Measurements from ENCODE around the gene PEX14.
"Not testable (repeated sequence)": the region's sequence is repeated elsewhere in the genome, so short reads cannot be mapped to it uniquely, and the experiment has no call there.

Gene PEX14

DNA sequence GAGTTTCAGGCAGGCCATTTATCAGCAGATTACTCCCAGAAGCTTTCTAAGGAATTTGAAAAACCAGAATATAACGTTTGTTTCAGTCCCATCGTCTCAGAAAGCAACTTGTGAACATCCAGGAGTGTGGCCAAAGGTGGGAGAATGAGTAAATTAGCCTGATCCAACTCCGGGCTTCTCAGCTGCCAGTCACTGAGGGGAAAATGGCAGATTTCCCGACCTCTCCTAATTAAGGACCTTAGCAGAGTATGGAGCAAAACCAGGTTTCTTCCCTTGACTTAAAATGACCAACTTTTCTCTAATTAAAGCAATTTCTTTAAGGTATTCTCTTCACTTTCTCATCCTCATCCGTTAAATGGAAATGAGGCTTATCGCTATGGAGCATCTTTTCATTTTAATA lies 23.9 kb upstream of the PEX14 start:
- DNase-seq: no peak

DNA sequence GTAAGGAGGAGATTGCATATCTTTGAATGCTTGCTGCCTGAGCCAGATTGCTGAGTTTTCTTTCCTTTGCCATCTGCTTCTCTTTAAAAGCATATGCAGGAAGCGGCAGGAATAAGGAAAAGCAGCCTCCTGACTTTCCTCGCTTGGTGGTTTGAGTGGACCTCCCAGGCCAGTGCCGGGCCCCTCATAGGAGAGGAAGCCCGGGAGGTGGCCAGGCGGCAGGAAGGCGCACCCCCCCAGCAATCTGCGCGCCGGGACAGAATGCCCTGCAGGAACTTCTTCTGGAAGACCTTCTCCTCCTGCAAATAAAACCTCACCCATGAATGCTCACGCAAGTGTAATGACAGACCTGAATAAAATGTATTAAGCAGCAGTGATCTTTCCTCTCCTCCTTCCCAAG lies 23.5 kb upstream of the PEX14 start:
- DNase-seq: no peak

DNA sequence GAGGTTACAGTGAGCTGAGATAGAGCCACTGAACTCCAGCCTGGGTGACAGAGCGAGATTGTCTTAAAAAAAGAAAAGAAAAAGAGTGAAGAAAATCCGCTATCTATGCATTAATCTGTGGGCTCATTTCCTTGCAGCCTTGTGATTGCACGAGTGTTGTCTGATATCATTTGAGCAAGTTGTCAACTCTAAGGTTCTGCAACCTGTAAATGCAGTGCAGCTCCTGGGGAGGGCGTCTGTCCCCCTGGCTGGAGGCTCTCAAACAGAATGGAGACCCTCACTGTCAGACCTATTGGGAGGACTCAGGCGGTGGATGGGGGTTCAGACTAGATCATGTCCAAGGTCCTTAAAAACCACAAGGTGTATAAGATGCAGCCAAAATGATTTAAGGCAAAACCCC lies 18.7 kb upstream of the PEX14 start:
- DNase-seq: no peak

DNA sequence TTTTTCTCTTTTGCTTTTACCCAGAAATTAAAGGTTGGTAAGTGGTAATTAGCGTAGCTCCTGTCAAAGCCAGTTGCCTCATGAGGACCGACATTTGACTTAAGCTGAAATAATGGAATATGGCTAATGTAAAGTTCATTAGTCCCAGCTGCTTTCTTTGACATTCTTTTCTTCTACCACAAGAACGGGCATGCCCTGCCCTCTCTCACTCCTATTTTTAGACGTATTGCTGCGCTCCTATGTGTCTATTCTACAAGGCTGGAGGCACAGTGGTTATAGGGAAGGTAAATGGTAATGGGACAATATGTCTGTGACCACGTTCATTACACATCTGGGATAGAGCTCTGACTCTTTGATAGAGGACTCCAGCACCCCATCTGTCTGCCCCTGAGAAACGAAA lies 18.1 kb upstream of the PEX14 start:
- DNase-seq: no peak

DNA sequence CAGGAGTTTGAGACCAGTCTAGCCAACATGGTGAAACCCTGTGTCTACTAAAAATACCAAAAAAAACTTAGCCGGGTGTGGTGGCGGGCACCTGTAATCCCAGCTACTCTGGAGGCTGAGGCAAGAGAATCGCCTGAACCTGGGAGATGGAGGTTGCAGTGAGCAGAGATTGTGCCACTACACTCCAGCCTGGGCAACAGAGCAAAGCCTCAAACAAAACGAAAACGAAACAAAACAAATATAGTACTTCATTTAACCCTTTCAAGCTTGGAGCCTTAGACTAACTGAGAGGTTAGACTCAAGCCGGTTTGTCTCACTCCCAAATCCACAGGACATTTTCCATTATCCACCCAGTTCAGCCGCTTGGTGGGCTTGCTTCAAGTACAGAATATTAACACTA lies 17.3 kb upstream of the PEX14 start:
- DNase-seq: not testable (repeated sequence)

DNA sequence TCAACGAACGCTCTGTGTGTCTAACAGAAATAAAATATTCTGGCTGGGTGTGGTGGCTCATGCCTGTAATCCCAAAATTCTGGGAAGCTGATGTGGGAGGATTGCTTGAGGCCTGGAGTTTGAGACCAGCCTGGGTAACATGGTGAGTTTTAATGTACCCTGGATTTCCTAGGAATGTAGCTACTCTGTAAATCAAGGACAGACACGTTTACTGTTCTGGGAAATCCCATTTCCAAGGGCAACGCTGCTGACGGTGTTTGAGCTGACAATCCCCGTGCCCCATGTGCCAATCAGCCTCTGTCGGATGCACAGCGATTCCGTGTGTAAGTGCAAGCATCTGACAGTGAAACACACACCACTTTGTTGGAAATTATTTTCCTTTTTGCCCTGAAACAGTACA lies 16.9 kb upstream of the PEX14 start:
- no peak for DNase-seq

DNA sequence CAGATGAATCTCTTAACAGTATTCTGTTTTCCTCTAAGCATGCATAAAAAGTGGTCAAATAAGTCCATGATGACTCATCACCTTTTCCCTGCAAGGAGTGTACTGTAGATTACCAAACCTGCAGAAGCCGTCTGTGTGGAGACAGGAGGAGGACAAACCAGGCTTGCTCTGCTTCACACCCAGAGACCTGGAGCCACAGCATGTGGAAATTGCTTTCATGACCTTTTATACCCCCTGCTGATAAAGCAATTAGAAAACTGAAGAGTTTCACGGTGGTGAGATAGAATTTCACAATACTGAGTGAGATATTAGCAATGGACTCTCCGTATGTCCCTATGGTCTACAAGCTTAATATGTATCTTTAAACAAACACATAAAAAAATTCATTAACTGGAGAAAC lies 15.6 kb upstream of the PEX14 start:
- DNase-seq: no peak

DNA sequence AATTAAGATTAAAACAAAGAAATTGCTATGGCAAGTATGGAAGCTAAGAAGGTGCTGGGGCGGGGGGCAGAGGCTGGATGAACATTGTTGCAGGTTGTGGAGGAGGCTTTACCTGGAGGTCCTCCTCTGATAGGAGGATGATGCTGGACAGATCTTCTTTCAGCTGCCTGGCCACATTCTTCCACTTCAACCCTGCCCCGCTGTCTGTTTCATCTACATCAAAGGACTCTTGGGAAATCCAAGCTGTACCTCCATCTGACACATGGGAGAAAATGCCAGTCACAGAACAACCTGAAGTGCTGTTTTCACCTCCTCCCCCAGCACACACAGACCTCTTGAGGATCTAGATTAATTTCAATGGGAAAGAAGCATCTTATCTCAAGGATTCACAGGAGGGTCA lies 7.7 kb upstream of the PEX14 start:
- no peak for DNase-seq

DNA sequence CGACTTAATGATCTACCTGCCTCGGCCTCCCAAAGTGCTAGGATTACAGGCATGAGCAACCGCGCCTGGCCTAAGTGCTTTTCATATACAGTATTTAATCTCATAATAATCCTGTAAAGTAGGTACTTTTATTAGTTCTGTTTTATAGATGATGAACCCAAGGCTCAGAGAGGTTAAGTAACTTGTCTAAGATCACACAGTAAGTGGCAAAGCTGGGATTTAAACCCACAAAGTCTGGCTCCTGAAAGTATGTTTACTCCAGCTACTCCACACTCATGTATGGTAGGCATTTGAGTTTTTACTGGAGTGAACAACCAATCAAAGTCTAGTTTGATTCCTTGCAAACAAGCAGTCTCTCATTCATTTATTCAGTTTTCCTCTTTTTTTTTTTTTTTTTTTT lies 4.7 kb upstream of the PEX14 start:
- DNase-seq: no peak

DNA sequence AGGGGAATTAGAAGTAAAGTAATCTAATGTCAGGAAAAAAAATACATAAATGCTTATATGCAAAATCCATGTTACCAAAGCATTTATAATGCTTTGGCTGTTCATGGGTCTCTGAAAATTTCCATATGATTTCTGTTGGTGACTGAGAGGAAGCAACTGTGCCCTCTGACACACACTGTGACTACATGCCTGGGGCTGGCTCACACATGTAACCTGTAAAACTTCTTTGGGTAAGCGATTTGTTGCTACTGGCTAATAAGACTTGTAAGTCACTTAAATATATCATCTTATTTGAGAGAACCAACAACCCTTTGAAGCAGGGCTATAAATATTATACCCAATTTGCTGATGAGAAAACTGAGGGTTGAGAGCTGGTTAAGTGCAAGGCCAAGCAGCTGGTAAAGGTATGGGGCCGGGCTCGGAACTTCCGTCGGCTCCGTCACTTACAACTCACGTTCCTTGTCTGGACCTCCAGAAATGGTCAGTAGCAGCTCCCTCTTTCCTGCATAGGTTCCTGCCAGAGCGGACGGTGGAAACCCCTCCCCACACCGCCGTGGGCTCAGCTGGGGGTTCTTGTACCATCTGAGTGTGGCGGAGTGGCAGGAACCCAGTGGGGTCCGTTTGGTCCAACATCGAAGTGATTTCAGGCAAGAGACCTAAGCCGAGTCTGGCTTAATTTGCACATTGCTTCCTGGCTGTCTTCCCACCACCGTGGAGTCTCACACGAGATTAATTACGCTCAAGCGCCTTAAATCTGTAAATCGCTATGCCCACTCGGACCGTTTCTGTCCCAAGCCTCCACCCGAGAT lies 3.1 kb upstream of the PEX14 start:
- no peak for DNase-seq

DNA sequence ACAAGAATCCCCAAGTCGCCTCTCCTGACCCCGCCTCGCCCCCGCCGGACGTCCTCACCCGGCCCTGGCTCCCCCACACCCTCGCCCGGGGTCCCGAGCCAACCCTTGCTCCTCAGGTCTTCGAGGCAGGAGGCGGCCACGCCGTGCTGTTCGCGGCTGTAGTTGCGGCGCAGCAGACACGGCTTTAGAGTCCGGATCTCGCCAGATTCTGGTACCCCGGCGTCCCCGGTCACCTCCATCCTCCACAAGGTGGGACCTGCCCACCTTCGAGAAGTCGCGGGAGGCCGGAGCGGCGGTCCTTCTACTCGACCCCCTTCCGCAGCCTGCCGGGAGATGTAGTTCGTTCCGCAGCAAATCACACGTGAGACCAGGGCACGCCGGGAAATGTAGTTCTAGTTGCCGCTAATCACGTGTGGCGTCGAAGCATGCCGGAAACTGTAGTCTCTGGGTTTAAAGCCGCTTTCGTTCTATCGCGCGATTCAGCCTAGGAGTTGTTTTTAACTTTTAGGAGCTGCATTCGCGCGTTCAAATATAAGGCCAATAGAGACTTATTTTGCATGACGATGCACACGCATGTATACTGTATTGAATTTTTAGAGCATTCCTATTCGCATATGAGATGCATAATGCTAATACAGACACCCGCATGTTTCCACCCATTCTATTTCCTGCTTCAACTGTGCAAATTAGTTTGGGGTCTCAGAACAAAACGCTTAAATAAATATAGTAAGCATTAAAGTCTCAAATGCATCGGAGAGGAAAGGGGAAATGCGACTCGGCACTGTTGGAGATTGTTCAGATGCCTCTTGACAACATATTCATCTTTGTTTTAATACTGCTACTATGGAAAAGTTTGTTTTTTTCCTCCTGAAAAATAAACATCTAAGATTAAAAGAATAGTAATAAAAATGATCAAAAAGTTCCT lies 2.3 kb upstream of the PEX14 start, which contains the start of gene DFFA:
TSS of gene DFFA (minus strand) at position 310 of the 925 bp plus-strand sequence. CDS start at position 239, 71 bp downstream.
- peak; percentile 97 for DNase-seq

DNA sequence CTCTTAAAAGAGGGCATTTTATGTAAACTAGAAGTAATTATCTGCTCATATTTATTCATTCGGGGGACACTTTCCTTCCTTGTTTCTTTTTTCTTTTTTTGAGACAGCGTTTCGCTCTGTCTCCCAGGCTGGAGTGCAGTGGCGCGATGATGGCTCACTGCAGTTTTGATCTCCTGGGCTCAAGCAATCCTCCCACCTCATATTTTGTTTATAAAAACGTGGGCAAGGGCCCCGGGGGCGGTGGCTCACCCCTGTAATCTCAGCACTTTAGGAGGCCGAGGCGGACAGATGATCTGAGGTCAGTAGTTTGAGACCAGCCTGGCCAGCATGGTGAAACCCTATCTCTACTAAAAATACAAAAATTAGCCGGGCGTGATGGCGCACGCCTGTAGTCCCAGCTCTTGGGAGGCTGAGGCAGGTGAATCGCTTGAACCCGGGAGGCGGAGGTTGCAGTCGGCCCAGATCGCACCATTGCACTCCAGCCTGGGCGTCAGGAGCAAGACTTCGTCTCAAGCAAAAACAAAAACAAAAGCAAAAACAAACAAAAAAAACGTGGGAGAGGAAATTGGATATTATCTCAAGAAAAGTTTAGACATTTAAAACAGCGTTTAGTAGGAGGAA lies 1.5 kb upstream of the PEX14 start:
- DNase-seq: no peak

DNA sequence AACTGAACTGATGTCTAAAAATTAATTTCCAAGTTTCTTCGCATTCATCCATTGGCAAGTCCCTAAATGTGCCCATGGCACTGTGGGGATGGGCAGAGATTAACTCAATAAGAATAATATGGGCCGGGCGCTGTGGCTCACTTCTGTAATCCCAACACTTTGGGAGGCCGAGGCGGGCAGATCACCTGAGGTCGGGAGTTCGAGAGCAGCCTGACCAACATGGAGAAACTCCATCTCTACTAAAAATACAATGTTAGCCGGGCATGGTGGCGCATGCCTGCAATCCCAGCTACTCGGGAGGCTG lies 489 bp upstream of the PEX14 start:
- DNase-seq: not testable (repeated sequence)

DNA sequence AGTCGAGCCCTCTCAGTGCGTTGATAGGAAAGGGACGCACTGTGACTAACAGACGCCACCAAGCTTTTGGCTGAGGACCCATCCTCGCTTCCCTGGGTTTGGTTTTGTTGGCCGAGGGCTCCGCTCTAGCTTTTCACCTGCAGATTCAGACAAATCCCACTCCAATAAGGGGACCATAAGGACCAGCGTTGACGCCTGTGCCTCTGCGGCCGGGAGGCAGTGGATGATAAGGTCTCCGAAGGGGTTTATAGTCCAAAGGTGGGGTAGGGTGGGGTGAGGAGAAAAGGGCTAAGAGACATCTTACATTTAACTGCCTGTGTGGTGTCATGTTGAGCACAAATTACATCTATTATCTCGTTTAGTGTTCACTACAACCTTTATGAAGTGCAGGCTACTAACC lies 760 bp downstream of the PEX14 start:
- DNase-seq: no peak

DNA sequence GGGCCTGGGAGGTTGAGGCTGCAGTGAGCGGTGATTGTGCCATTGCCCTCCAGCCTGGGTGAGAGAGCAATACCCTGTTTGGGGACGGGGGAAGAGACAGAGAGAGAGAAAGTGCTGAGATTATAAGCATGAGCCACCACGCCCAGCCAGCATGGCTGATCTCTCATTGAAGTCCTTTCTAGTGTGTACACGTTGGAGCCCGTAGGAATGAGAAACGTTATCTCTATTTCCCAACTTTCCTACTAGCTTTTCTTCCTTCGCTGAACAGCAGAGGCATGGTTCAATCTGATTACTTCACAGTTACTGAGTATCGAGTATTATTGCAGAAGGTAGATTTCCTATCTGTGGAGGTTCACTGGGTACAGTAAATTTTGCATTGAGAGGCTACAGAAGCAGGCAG lies 4.5 kb downstream of the PEX14 start:
- no peak for DNase-seq

DNA sequence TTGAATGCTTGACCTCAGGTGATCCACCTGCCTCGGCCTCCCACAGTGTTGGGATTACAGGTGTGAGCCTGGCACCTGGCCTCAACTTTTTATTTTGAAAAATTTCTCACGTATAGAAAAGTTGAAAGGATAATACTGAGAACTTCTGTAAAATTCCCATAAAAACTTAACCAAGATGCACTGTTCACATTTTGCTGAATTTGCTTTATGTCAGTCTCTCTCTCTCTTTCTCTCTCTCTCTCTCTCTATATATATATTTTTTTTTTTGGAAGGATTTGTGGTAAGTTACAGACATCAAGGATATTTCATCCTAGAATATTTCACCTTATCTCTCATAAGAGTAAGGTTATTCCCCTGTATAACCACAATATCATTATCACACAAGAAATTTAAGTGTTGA lies 5.9 kb downstream of the PEX14 start:
- DNase-seq: no peak

DNA sequence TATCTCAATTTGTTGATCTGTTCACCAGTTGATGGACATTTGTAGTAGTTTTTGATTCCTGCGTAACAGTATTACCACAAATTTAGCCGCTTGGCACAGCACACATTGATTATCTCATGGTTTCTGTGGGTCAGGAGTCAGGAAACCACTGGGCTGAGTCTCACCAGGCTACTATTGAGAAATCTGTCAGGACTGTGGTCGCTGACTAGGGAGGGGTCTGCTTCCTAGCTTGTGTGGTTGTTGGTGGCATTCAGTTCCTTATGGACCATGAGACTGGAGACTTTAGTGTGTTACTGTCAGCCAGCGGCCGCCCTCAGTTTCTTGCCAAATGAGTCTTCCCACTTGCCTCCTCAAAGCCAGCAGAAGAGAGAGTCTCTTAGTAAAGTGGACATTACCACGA lies 9.8 kb downstream of the PEX14 start:
- DNase-seq: no peak

DNA sequence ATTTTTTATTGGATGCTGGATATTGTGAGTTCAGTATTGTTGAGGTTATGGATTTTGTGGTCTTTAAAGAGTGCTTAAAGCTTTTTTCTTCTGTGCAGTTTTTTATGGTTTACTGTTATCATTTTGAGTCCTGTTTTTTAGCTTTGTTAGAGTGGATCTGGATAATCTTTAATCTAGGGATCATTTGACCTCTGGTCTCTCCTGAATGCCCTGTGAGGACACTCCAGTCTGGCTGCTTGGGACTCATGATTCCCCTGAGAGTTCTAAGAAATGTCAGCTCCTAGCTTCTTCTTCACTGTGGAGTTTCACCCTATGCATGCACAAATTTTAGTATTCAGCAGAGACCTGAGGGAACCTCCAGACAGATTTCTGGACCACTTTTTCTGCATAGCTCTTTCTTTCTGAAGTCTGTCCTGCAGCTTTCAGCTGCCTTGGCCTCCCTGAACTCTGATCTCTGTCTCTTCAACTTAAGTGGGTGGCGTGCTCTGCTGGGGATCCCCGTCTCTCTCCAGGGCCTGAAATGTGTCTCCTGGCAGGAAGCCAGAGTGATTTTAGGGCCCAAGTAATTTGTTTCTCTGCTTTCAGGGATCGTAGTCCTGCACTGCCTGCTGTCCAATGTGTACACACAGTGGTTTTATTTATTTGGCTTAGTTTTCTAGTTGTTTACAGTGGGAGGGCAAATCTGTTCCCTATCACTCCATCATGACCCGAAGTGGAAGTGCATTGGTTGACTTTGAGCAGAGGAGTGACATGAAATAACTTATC lies 14.7 kb downstream of the PEX14 start:
- DNase-seq: peak; percentile 72

DNA sequence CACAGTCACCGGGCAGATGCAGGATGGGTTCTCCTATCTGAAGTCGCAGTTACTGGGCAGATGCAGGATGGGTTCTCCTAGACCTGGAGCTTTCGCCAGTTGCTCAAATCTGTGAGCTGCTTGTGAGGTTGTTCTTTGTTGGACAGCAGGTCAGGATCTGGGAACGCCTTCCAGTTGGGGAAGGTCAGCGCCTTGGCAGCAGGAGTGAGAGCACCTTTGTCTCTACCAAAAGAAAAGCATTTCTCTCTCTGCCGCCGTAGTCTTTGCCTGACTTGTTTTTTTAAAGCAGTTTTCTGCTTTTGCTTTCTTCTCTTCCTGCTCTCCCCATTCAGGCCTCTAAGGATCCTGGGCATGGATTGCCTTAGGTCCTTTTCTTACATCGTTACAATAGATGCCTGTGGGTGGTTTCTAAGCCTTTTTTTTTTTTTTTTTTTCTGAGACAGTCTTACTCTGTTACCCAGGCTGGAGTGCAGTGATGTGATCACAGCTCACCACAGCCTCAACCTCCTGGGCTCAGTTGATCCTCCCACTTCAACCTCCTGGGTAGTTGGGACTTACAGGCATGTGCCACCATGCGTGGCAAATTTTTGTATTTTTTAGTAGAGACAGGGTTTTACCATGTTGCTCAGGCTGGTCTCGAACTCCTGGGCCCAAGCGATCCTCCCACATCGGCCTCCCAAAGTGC lies 15.7 kb downstream of the PEX14 start:
- DNase-seq: no peak

DNA sequence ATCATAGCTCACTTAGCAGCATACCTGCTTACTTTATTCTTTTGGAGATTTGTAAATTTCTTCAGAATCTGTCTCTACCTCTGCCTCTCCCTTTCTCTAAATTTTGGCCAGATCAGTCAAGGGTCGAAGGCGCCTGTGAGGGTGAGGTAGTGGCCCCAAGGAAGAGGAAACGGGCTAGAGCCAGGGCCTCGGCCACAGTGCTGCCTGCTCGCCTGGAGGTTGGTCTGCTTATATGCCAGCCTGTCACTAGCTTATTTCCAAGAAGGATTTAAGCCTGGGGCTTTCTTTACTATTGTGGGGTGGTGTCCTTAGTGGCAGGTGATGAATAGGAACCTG lies 19.6 kb downstream of the PEX14 start:
- no peak for DNase-seq

DNA sequence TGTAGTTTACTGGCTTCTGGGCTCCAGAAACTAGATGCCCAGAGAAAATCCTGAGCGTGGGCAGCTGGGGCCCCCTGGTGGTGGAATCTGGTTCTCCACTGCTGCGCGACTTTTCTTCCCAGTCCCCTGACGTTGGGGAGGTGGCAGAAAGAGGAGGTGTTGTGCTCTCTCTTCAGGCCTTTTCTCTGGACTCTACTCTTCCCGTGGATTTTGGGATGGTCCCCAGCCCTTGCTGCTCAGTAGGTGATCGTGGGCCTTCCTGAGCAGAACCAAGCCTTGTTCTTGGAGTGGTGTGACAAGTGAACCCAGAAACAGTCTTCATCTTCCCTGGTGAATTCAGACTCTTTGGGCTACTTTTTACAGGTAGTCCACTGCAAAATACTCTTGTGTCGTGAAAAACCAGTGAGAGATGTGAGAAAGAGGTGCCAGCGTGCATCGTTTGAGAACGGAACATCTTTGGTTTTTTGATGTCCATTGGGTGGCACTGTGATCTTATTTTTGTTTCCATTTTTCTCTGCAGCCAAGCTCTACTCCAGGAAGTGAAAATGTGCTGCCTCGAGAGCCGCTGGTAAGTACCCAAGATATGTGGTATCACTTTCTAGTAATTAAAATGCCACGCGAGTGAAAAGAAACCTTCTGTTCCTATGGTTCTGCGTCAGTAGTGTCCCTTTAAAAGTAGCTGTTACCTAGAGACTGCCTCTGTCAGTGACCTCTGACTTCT lies 20.2 kb downstream of the PEX14 start:
- peak; percentile 95 for DNase-seq

DNA sequence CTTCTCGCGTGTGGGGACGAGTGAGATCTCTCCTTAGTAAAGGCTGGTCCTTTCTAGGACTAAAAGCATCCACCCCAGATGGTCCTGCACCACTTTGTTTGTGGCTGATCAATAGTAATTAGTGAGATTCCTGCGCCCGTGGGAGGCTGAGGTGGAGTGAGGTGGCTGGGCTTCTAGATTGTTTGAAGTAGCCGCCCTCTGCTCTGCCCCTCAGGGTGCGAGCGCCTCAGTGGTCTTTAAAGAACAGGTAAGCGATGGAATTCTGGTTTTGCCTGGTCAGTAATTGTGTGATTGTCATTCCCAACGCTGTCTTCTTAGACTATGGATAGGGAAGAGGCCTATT lies 20.7 kb downstream of the PEX14 start:
- DNase-seq: no peak
